Caco-2 (cell line): ENCODE data around the gene TDRD9. TPM values are rescaled to one million over a fixed set of nuclear protein-coding genes. Genes with fewer than 3 reads are reported as not detected.

Source experiments
- BruUV-seq: library from RNA; stranded (reverse); fragments of 400-500 nt; replicated peaks from 2 replicates; lab custom pipeline; 2021; lab: Mats Ljungman, UMichigan
- CTCF ChIA-PET: fragments of 300-600 bp; sonication (Branson Sonifier 250); formaldehyde crosslinking; loops from one replicate; lab custom pipeline; 2022; ENCODE audit warnings: antibody characterized with exemption; lab: Charles Lee
- POLR2A ChIA-PET: fragments of 300-600 bp; sonication (Branson Sonifier 250); formaldehyde crosslinking; loops from one replicate; lab custom pipeline; 2022; ENCODE audit warnings: antibody characterized with exemption; lab: Charles Lee
- DNase-seq, 2 experiments: peaks; one replicate each; pipeline versions ENCODE4 v3.0.0 to v3.0.0-alpha.2; 2020 to 2022
- H3K27me3 ChIP-seq: replicated peaks from 2 replicates; pipeline ENCODE4 v1.6.0; 2011; ENCODE audit warnings: low read length; ENCODE audit not compliant: control insufficient read depth, insufficient read depth
- H3K36me3 ChIP-seq: 2 replicates; pipeline ENCODE4 v1.5.1; 2011; ENCODE audit warnings: low read length; ENCODE audit not compliant: control insufficient read depth, insufficient read depth
- H3K4me1 ChIP-seq: fragments of 250-450 bp; sonication (Bioruptor Pico); 2 replicates; pipeline ENCODE4 v1.5.1; 2020; ENCODE audit warnings: mild to moderate bottlenecking
- H3K4me3 ChIP-seq: 2 replicates; pipeline ENCODE4 v1.5.1; 2011; ENCODE audit warnings: low read depth, mild to moderate bottlenecking, control low read depth, low read length
- H3K9me3 ChIP-seq: fragments of 250-450 bp; sonication (Bioruptor Pico); 2 replicates; pipeline ENCODE4 v1.5.1; 2020; ENCODE audit warnings: mild to moderate bottlenecking, moderate library complexity
- H3K27ac Mint-ChIP-seq: one replicate; pipeline ENCODE4 v1.8.0; 2022; ENCODE audit warnings: mixed read lengths; ENCODE audit not compliant: unreplicated experiment
- H3K27me3 Mint-ChIP-seq: one replicate; pipeline ENCODE4 v1.8.0; 2022; ENCODE audit warnings: mixed read lengths; ENCODE audit not compliant: insufficient read depth, unreplicated experiment
- H3K36me3 Mint-ChIP-seq: one replicate; pipeline ENCODE4 v1.8.0; 2022; ENCODE audit warnings: mild to moderate bottlenecking, mixed read lengths; ENCODE audit not compliant: insufficient read depth, unreplicated experiment
- H3K4me1 Mint-ChIP-seq: one replicate; pipeline ENCODE4 v1.8.0; 2022; ENCODE audit warnings: low read depth, mixed read lengths; ENCODE audit not compliant: unreplicated experiment
- H3K4me3 Mint-ChIP-seq: one replicate; pipeline ENCODE4 v1.8.0; 2022; ENCODE audit warnings: mild to moderate bottlenecking, moderate library complexity, mixed read lengths; ENCODE audit not compliant: unreplicated experiment
- H3K9me3 Mint-ChIP-seq: one replicate; pipeline ENCODE4 v1.8.0; 2022; ENCODE audit warnings: mixed read lengths; ENCODE audit not compliant: unreplicated experiment
- intact Hi-C: fragments of 100-400 bp; cut with micrococcal nuclease; formaldehyde crosslinking; loops from one replicate; pipeline ENCODE4 v1.10.0; 2022; ENCODE audit not compliant: unreplicated experiment
- total RNA-seq: library from RNA; stranded (reverse); gene quantifications from 2 replicates; pipeline ENCODE4 v1.2.3, GENCODE V29; 2022
- TF ChIP-seq, protein P1 (sequence below), 2 experiments: fragments of 200-600 bp in 1 of 2; IDR thresholded peaks; 1 replicate in 1 of 2; 2 replicates in 1 of 2; pipeline versions ENCODE4 v1.5.1 to v1.8.0; 2011 to 2022; ENCODE audit warnings: antibody characterized with exemption in 1 of 2, control low read depth in 1 of 2, inconsistent platforms in 1 of 2, low read depth in 1 of 2, low read length in 1 of 2, mild to moderate bottlenecking in 1 of 2, moderate library complexity in 1 of 2; ENCODE audit not compliant: insufficient read depth in 1 of 2, severe bottlenecking in 1 of 2, unreplicated experiment in 1 of 2

TDRD9 gene
- total RNA-seq, 1 experiment from 2014 or later, result not detected

DNA sequence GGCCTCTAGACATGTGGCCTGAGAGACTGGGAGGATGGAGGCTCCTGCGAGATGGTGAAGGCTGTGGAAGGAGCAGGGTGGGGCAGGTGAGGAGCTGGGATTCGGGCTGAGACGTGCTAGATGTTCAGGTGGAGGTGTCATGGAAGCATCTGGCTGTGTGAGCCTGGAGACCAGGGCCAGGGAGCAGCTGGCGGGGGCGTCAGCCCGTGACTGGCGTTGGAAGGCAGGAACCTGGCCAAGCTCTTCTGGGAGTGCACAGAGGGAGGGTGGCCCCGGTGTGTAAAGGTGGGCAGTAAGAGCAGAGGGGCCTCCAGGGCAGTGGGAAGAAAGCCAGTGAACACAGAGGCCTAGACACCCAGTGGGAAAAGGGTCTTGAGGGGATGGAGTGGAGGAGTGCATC lies 69.1 kb downstream of the TDRD9 start:
- Histone ChIP-seq H3K4me3 (no peak overlapping the region), H3K36me3 (no peaks in the 10 kb centered on the region), H3K4me1 (no peaks in the 10 kb centered on the region), H3K27me3 (no peaks in the 10 kb centered on the region), H3K9me3 (no peaks in the 10 kb centered on the region)
- DNase-seq, result no peak
- ChIA-PET CTCF (no interaction called here), POLR2A (no interaction called here)
- TF ChIP-seq, protein P1, sequence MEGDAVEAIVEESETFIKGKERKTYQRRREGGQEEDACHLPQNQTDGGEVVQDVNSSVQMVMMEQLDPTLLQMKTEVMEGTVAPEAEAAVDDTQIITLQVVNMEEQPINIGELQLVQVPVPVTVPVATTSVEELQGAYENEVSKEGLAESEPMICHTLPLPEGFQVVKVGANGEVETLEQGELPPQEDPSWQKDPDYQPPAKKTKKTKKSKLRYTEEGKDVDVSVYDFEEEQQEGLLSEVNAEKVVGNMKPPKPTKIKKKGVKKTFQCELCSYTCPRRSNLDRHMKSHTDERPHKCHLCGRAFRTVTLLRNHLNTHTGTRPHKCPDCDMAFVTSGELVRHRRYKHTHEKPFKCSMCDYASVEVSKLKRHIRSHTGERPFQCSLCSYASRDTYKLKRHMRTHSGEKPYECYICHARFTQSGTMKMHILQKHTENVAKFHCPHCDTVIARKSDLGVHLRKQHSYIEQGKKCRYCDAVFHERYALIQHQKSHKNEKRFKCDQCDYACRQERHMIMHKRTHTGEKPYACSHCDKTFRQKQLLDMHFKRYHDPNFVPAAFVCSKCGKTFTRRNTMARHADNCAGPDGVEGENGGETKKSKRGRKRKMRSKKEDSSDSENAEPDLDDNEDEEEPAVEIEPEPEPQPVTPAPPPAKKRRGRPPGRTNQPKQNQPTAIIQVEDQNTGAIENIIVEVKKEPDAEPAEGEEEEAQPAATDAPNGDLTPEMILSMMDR (IDR thresholded peaks at IDR 0.05; ENCODE audit: insufficient read depth in 1 of 2, low read depth in 1 of 2, low read length in 1 of 2, severe bottlenecking in 1 of 2, unreplicated experiment in 1 of 2), result no peak
- H3K4me1 Mint-ChIP-seq, result no peaks in the 10 kb centered on the region
- H3K9me3 Mint-ChIP-seq, result no peaks in the 10 kb centered on the region
- no TSS peak for BruUV-seq
- no peak overlapping the region for H3K4me3 Mint-ChIP-seq
- H3K27ac Mint-ChIP-seq, result no peak overlapping the region
- H3K27me3 Mint-ChIP-seq, result peaks cover 6% of the 10 kb centered on the region
- no peaks in the 10 kb centered on the region for H3K36me3 Mint-ChIP-seq
- intact Hi-C loops, result no loop called here

- H3K4me3 ChIP-seq, result no peak overlapping the region
- Mint-ChIP-seq H3K9me3 (no peaks in the 10 kb centered on the region), H3K27ac (no peak overlapping the region), H3K4me1 (no peaks in the 10 kb centered on the region), H3K27me3 (peaks cover 7% of the 10 kb centered on the region), H3K4me3 (no peak overlapping the region), H3K36me3 (no peaks in the 10 kb centered on the region)
- ChIA-PET POLR2A (no interaction called here), CTCF (no interaction called here)
- H3K27me3 ChIP-seq, result no peaks in the 10 kb centered on the region
- no peak for DNase-seq
- H3K36me3 ChIP-seq, result no peaks in the 10 kb centered on the region
- TF ChIP-seq, protein P1 (IDR thresholded peaks at IDR 0.05; ENCODE audit: insufficient read depth in 1 of 2, low read depth in 1 of 2, low read length in 1 of 2, severe bottlenecking in 1 of 2, unreplicated experiment in 1 of 2), result no peak
- no peaks in the 10 kb centered on the region for H3K4me1 ChIP-seq
- no peaks in the 10 kb centered on the region for H3K9me3 ChIP-seq
- BruUV-seq, result no TSS peak
- intact Hi-C loops, result no loop called here
These were observed 69.8 kb downstream of the TDRD9 start for GRCh38 chr14:103998027-103998426.

DNA sequence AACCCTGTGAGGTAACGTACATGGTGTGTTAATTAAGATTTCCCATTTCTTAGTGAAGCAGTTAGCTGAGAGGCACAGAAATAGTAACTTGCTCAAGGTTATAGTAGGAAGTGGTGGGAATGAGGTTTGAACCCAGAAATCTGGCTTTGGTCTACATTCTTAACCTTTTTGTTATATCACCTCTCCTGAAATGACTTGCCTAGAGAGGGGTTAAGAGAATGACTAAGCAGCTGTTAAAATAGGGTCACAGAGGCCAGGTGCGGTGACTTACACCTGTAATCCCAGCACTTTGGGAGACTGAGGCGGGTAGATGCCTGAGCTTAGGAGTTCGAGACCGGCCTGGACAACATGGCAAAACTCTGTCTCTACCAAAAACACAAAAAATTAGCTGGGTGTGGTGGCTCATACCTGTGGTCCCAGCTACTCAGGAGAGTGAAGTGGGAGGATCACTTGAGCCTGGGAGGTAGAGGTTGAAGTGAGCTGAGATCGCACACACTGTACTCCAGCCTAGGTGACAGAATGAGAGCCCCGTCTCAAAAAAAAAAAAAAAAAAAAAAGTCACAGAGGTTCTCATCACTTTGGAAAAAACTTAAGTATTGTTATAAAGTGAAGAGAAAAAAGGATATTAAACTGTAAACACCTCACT lies 71.7 kb downstream of the TDRD9 start:
- Histone ChIP-seq H3K9me3 (no peaks in the 10 kb centered on the region), H3K36me3 (no peaks in the 10 kb centered on the region), H3K27me3 (no peaks in the 10 kb centered on the region), H3K4me3 (no peak overlapping the region), H3K4me1 (no peaks in the 10 kb centered on the region)
- no TSS peak for BruUV-seq
- Mint-ChIP-seq H3K9me3 (no peaks in the 10 kb centered on the region), H3K27me3 (peaks cover 9% of the 10 kb centered on the region), H3K4me1 (no peaks in the 10 kb centered on the region), H3K4me3 (no peak overlapping the region), H3K27ac (no peak overlapping the region), H3K36me3 (no peaks in the 10 kb centered on the region)
- no peak for DNase-seq
- TF ChIP-seq, protein P1 (IDR thresholded peaks at IDR 0.05; ENCODE audit: insufficient read depth in 1 of 2, low read depth in 1 of 2, low read length in 1 of 2, severe bottlenecking in 1 of 2, unreplicated experiment in 1 of 2), result no peak
- POLR2A ChIA-PET, result no interaction called here
- intact Hi-C loops, result no loop called here
- CTCF ChIA-PET, result interaction anchor here (0.6 kb wide), 1 partner anchor 111 kb away, joined by 3 read pairs; no protein-coding TSS in a partner anchor
